GM18505 (cell line): ENCODE results near the gene WDFY2.
"Not testable (repeated sequence)": the region's sequence is repeated elsewhere in the genome, so short reads cannot be mapped to it uniquely, and the experiment has no call there.

Experiments used
- ATAC-seq: cut with Tn5 transposase; IDR thresholded peaks from one replicate; pipeline ENCODE4 v1.9.1; 2021; ENCODE audit not compliant: unreplicated experiment
- POLR2A ChIP-seq: IDR thresholded peaks from 4 replicates; pipeline ENCODE4 v1.6.1; 2011; ENCODE audit warnings: borderline replicate concordance; ENCODE audit not compliant: insufficient read depth, insufficient read length; ENCODE audit errors: extremely low read depth

WDFY2 gene

DNA sequence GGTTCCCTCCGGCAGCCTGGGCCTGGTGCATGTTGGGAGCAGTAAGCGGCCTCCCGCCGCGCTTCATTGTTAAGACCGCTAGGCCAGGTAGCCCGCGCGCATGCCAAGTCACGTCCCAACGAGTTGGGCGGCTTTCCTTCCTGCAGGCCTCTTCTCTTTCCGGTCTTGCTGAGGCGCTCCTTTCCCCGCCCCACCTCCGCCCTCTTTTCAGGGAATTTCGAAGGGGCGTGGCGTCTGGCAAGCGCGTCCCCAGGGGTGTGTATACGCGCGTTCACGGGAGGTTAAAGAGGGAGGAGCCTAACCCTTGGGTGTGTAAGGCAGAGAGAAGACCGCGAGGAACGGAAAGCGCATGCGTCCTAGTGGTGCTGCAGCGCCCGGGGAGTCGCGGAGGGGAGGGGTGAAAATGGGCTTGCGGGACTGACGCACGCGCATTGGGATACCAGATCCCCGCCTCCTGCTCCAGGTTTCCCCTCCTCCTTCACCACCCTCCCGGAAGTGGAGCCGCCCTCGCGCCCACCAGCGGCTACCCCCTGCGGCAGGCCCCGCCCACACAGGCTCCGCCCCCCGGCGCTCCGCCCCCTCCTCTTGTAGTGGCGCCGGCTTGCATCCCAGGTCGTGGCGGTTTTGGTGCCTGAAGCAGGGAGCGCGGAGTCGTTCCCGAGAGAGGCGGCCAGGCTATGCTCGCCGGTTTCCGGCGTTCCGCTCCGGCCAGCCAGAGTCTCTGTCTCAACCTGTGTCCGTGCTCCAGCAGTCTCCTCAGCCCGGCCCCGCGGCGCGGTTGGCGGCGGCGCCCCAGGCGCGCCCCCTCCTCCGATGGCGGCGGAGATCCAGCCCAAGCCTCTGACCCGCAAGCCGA lies at the start of gene WDFY2:
Gene WDFY2 (plus strand): TSS at position 588 of the 856 bp plus-strand sequence. CDS start 226 bp downstream, at position 814.
- peak; percentile 56 for TF ChIP-seq POLR2A
- peak; percentile 81 for ATAC-seq

DNA sequence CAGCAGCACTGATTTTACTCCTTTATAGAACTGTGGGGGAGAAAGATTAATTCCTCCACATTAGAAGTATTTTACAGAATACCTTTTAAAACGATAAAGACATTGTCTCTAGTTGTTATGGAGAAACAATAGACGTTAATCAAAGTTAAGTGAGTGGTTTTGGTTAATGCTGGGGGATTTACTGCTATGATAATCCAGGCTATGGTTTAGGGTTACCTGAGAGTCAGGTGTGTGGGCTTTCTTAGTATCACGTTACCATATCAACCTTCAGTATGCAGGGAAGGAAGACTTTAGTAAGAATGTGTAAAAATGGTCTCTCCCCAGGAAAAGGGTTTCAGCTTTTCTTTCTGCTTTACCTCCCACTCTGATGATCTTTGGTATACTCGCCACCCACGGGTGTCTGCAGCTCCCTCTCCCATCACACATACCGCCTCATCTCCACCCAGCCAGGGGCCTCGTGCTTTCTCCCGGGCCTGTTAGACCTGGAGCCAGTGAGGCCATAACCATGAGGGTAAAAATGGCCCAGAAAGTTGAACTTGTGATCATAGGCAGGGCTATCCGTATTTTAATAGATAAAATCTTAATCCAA lies 45.6 kb upstream of the WDFY2 start:
- no peak for TF ChIP-seq POLR2A
- ATAC-seq, result no peak

- no peak for TF ChIP-seq POLR2A
- ATAC-seq, result no peak
These were observed 44.4 kb upstream of the WDFY2 start for GRCh38 chr13:51539887-51540286.

DNA sequence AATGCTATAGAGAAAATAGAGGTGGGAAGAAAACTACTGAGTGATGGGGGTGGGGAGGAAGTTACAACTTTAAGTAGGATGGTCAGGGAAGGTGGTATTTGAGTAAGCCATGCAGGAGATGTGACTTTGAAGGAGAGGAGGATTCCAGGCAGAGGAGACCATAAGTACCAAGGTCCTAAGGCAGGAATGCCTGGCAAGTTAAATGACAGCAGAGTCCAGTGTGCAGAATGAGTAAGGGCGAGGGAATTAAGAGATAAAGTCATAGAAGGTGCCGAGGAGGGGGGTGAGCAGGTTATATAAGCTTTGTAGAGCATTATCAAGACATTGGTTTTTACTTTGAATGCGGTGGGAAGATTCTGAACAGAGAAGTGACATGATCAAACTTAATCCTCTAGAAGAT lies 43.2 kb upstream of the WDFY2 start:
- ATAC-seq, result no peak
- no peak for TF ChIP-seq POLR2A

DNA sequence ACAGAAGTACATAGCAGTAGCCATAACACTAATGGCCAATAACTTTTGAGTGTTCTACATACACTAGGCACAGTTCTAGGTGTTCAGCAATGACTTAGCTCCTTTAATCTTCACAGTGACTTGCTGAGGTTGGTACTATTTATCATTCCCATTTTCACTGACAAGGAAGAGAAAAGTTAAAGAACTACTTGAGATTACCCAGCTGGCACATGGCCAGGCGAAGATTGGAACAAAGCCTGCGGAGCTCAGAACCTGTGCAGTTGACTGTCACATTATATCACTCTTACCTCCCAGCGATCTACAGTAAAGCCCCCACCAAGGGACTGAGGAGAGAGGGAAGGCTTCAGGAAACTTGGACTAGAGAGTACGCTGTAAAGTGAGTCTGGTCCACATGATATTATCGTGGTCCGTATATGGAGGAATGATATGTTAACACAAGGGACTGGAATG lies 42.4 kb upstream of the WDFY2 start:
- ATAC-seq, result no peak
- TF ChIP-seq POLR2A, result no peak

DNA sequence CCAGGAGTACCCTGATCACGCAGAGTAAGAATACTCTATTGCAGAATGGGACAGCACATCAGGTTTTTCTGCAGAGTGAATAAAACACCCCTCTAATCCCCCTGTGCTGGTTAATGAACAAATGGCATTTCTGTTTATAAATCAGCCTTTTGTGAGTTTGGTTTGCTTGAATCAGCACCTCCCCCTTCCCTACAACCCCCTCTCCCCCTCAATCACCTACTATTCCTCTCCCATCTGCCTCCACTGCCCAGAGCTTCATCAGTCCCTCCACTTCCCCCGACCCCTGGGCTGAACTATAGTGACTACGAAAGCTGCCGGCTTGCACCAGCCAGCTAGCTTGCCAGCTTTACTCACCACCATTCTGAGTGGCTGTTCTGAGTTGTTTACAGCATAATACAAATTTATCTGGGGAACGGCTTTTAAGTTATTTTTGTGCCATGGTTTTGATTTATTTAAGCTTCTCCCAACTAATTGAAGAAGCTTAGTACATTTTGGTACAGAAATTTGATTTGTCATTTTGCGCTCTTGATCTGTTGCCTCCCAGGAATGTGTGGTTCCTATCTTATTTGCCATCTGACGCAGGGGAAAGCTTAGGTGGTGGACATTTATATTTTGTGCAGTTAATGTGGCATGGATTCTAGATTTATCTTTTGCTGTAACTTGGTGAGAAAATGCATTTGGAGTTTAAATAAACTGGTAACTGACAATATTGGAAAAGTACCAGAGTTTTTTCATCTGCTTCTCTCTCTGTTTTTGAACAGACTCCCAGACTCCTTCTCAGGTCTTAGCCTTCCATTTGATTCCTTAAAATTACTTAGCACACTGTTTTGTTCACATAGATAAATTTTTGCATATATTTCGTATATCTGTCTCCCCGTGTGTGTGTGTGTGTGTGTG lies 41.7 kb upstream of the WDFY2 start:
- no peak for ATAC-seq
- TF ChIP-seq POLR2A, result no peak

DNA sequence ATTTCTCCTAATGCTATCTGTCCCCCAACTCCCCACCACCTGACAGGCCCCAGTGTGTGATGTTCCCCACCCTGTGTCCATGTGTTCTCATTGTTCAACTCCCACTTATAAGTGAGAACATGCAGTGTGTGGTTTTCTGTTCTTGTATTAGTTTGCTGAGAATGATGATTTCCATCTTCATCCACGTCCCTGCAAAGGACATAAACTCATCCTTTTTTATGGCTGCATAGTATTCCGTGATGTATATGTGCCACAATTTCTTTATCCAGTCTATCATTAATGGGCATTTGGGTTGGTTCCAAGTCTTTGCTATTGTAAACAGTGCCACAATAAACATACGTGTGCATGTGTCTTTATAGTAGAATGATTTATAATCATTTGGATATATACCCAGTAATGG lies 38.8 kb upstream of the WDFY2 start:
- not testable (repeated sequence) for ATAC-seq

DNA sequence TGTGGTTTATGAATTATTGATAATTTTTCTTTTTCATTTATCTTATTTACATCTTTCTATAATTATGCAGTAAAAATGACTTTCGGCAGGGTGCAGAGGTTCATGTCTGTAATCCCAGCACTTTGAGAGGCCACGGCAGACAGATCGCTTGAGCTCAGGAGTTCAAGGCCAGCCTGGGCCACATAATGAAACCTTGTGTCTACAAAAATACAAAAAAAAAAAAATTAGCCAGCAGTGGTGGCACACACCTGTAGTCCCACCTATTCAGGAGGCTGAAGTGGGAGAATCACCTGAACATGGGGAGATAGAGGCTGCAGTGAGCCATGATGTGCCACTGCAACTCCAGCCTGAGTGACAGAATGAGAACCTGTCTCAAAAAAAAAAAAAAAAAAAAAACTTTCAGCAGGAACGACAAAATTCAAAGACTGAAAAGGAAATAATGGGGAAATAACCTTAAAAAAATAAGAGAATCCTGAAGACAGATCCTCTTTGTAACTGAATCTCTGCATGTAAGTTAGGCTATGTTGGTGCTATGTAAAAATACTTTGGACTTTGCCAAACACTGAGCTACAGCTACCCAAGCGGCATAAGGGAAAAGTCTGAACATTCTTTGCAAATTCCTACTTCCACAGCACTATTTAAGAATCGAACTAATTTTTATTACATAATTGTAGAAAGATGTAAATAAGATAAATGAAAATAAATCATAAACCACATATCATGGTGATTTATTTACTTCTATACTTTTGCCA lies 36.7 kb upstream of the WDFY2 start:
- no peak for ATAC-seq
- no peak for TF ChIP-seq POLR2A

DNA sequence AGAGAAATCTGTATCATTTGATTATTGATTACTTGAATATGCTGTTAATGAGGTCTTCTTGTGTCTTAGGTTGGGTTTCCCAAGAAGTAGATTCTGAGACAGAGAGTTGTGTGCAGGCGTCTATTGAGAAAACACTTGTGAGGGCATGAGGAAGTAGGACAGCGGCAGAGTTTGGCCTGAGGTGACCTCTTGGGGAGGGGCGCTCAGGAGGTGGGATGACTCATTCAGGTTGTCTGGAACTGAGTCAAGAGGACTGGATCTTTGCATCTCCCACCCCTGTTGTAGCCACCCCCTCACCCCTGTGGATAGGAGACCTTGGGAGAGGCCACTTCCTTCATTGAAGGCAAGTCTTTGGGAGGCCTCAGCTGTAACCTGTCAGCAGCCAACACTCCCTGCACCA lies 35.2 kb upstream of the WDFY2 start:
- peak; percentile 69 for ATAC-seq
- TF ChIP-seq POLR2A, result no peak

- no peak for ATAC-seq
- TF ChIP-seq POLR2A, result no peak
These were observed 34.7 kb upstream of the WDFY2 start for GRCh38 chr13:51549593-51549992.

DNA sequence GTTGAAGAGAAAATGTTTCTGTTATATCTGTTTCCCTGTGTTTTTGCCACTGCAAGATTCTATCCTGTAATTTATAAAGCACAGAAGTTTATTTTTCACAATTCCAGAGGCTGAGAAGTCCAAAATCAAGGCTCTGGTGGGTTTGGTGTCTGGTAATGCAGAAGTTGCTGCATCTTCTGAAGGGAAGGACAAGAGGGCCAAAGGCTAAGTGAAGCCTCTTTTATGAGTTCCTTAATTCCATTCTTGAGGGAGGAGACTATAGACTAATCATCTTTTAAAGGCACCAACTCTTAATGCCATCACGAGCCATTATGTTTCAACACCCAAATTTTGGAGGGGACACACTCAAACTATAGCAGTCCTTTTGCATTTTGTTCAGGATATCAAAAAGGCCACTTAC lies 34.1 kb upstream of the WDFY2 start:
- TF ChIP-seq POLR2A, result no peak
- no peak for ATAC-seq

- ATAC-seq, result no peak
- TF ChIP-seq POLR2A, result no peak
These were observed 32.8 kb upstream of the WDFY2 start for GRCh38 chr13:51551416-51551815.

- TF ChIP-seq POLR2A, result no peak
- no peak for ATAC-seq
These were observed 32.2 kb upstream of the WDFY2 start for GRCh38 chr13:51552027-51552426.
